H1 (cell line): ENCODE results near the gene HOXD4. TPM values are rescaled to one million over a fixed set of nuclear protein-coding genes. Genes with fewer than 3 reads are reported as not detected.

Experiments used
- CTCF ChIA-PET: fragments of 300-600 bp; sonication (Branson Sonifier 250); formaldehyde crosslinking; loops from one replicate; lab custom pipeline; 2021; ENCODE audit not compliant: partially characterized antibody; lab: Charles Lee
- POLR2A ChIA-PET: fragments of 300-600 bp; sonication (Branson Sonifier 250); formaldehyde crosslinking; loops from one replicate; lab custom pipeline; 2021; ENCODE audit warnings: inconsistent platforms; ENCODE audit not compliant: partially characterized antibody; lab: Charles Lee
- DNase-seq, 2 experiments: peaks; one replicate each; pipeline versions ENCODE4 v3.0.0 to v3.0.0-alpha.2; 2010 to 2022; ENCODE audit warnings: low spot score in 2 of 2, low read depth in 1 of 2, mixed read lengths in 1 of 2
- FAIRE-seq: peaks from 2 replicates; lab custom pipeline; 2011; peaks lifted over from hg19 to GRCh38; lab: Jason Lieb, UNC
- H2AFZ ChIP-seq: 2 replicates; pipeline ENCODE4 v1.8.1; 2012; ENCODE audit warnings: low read length, inconsistent platforms
- H2AK5ac ChIP-seq: 2 replicates; pipeline ENCODE4 v1.6.1; 2013; ENCODE audit warnings: low read depth, low read length
- H2BK120ac ChIP-seq: replicated peaks from 2 replicates; pipeline ENCODE3; 2013; ENCODE audit warnings: low read depth, low read length, inconsistent platforms
- H2BK12ac ChIP-seq: 2 replicates; pipeline ENCODE4 v1.6.1; 2013; ENCODE audit warnings: low read depth, low read length
- H2BK15ac ChIP-seq: 2 replicates; pipeline ENCODE4 v1.6.1; 2013; ENCODE audit warnings: low read length
- H2BK20ac ChIP-seq: 2 replicates; pipeline ENCODE4 v1.6.1; 2013; ENCODE audit warnings: low read length
- H2BK5ac ChIP-seq: 2 replicates; pipeline ENCODE4 v1.6.1; 2013; ENCODE audit warnings: low read depth, low read length
- H3K14ac ChIP-seq: 2 replicates; pipeline ENCODE4 v1.6.1; 2013; ENCODE audit warnings: inconsistent platforms; ENCODE audit not compliant: insufficient read length
- H3K18ac ChIP-seq: 2 replicates; pipeline ENCODE4 v1.6.1; 2013; ENCODE audit warnings: low read length; ENCODE audit errors: extremely low read depth
- H3K23ac ChIP-seq: 2 replicates; pipeline ENCODE4 v1.6.1; 2013; ENCODE audit warnings: inconsistent platforms; ENCODE audit not compliant: insufficient read length
- H3K23me2 ChIP-seq: 2 replicates; pipeline ENCODE4 v1.6.1; 2013; ENCODE audit warnings: low read depth, low read length
- H3K27ac ChIP-seq: 2 replicates; pipeline ENCODE4 v1.6.1; 2011; ENCODE audit warnings: low read depth, low read length, inconsistent platforms
- H3K27me3 ChIP-seq, 4 experiments: replicated peaks in 1 of 4; 1 replicate in 1 of 4; 2 replicates in 3 of 4; pipeline versions ENCODE4 v1.6.1 to v1.8.1; 2011 to 2013; ENCODE audit warnings: low read length in 3 of 4, mild to moderate bottlenecking in 3 of 4, inconsistent platforms in 2 of 4, mixed read lengths in 2 of 4, moderate library complexity in 1 of 4; ENCODE audit not compliant: control insufficient read depth in 3 of 4, insufficient read depth in 3 of 4; ENCODE audit errors: extremely low read depth in 1 of 4
- H3K36me3 ChIP-seq, 4 experiments: 2 replicates each; pipeline versions ENCODE4 v1.6.1 to v1.8.1; 2011 to 2013; ENCODE audit warnings: mild to moderate bottlenecking in 4 of 4, low read length in 3 of 4, moderate library complexity in 2 of 4, control low read depth in 1 of 4, inconsistent platforms in 1 of 4; ENCODE audit not compliant: insufficient read depth in 4 of 4, control insufficient read depth in 2 of 4
- H3K4ac ChIP-seq: replicated peaks from 2 replicates; pipeline ENCODE3; 2013; ENCODE audit warnings: low read length, low read depth, mixed read lengths, inconsistent platforms; ENCODE audit not compliant: insufficient read length
- H3K4me1 ChIP-seq, 4 experiments: replicated peaks in 1 of 4; 1 replicate in 1 of 4; 2 replicates in 3 of 4; pipeline versions ENCODE4 v1.6.1 to v1.8.1; 2011 to 2013; ENCODE audit warnings: low read length in 3 of 4, inconsistent platforms in 2 of 4, mixed read lengths in 1 of 4; ENCODE audit not compliant: insufficient read depth in 4 of 4, control insufficient read depth in 3 of 4
- H3K4me2 ChIP-seq, 2 experiments: 2 replicates each; pipeline versions ENCODE4 v1.6.1 to v1.8.1; 2011 to 2013; ENCODE audit warnings: low read depth in 2 of 2, low read length in 2 of 2, control low read depth in 1 of 2, inconsistent platforms in 1 of 2, mild to moderate bottlenecking in 1 of 2; ENCODE audit not compliant: insufficient read depth in 1 of 2
- H3K4me3 ChIP-seq, 4 experiments: fragments of 200-600, 300-600 bp in 1 of 4; sonication (generic), shearing (Covaris generic), sonication (Bioruptor Twin) in 1 of 4; 2 replicates each; pipeline versions ENCODE4 v1.5.1 to v1.8.1; 2011 to 2016; ENCODE audit warnings: low read length in 4 of 4, low read depth in 3 of 4, control low read depth in 2 of 4, inconsistent platforms in 2 of 4, mild to moderate bottlenecking in 2 of 4, mixed read lengths in 1 of 4, moderate library complexity in 1 of 4; ENCODE audit not compliant: insufficient read depth in 2 of 4; ENCODE audit errors: extremely low read depth in 1 of 4
- H3K56ac ChIP-seq: replicated peaks from 2 replicates; pipeline ENCODE3; 2013; ENCODE audit warnings: low read depth, mild to moderate bottlenecking, mixed read lengths, low read length, inconsistent platforms; ENCODE audit not compliant: insufficient read length
- H3K79me1 ChIP-seq: 2 replicates; pipeline ENCODE4 v1.6.1; 2013; ENCODE audit warnings: low read depth, low read length, control low read depth
- H3K79me2 ChIP-seq, 2 experiments: 2 replicates each; pipeline versions ENCODE4 v1.6.1 to v1.8.1; 2012 to 2013; ENCODE audit warnings: low read length in 2 of 2, mild to moderate bottlenecking in 2 of 2, inconsistent platforms in 1 of 2; ENCODE audit not compliant: insufficient read depth in 2 of 2, control insufficient read depth in 1 of 2
- H3K9ac ChIP-seq, 4 experiments: replicated peaks in 1 of 4; 1 replicate in 1 of 4; 2 replicates in 3 of 4; pipeline versions ENCODE4 v1.6.1 to v1.8.1; 2011 to 2013; ENCODE audit warnings: low read depth in 3 of 4, low read length in 3 of 4, control low read depth in 2 of 4, mild to moderate bottlenecking in 2 of 4, moderate library complexity in 2 of 4, inconsistent platforms in 1 of 4; ENCODE audit errors: extremely low read depth in 1 of 4
- H3K9me3 ChIP-seq, 2 experiments: 2 replicates each; pipeline versions ENCODE4 v1.6.1 to v1.8.1; 2012 to 2013; ENCODE audit warnings: mild to moderate bottlenecking in 2 of 2, moderate library complexity in 2 of 2, control low read depth in 1 of 2, inconsistent platforms in 1 of 2, low read depth in 1 of 2, low read length in 1 of 2, mixed read lengths in 1 of 2; ENCODE audit not compliant: insufficient read depth in 2 of 2
- H4K20me1 ChIP-seq, 2 experiments: replicated peaks in 1 of 2; 2 replicates each; pipeline versions ENCODE3 to v1.8.1; 2011 to 2013; ENCODE audit warnings: inconsistent platforms in 2 of 2, low read length in 2 of 2, mild to moderate bottlenecking in 1 of 2; ENCODE audit not compliant: insufficient read depth in 2 of 2, control insufficient read depth in 1 of 2
- H4K5ac ChIP-seq: 2 replicates; pipeline ENCODE4 v1.6.1; 2013; ENCODE audit warnings: low read length, low read depth, mixed read lengths, inconsistent platforms; ENCODE audit not compliant: insufficient read length
- H4K8ac ChIP-seq: 2 replicates; pipeline ENCODE4 v1.8.0; 2013; ENCODE audit warnings: mild to moderate bottlenecking, moderate library complexity, low read length, inconsistent platforms; ENCODE audit not compliant: insufficient read depth; ENCODE audit errors: extremely low read depth
- H4K91ac ChIP-seq: replicated peaks from 2 replicates; pipeline ENCODE3; 2013; ENCODE audit warnings: low read length, mixed read lengths, inconsistent platforms; ENCODE audit not compliant: insufficient read length
- ASH2L ChIP-seq: fragments of 200-600, 300-600 bp; sonication (generic); IDR thresholded peaks from one replicate; pipeline ENCODE4 v1.7.1; 2017; ENCODE audit warnings: low read length
- CEBPB ChIP-seq: IDR thresholded peaks from 2 replicates; pipeline ENCODE4 v1.6.1; 2012; ENCODE audit warnings: low read depth, low read length
- CTBP2 ChIP-seq: IDR thresholded peaks from 2 replicates; pipeline ENCODE4 v1.7.0; 2011; ENCODE audit warnings: borderline replicate concordance, mild to moderate bottlenecking, moderate library complexity, mixed read lengths, low read length; ENCODE audit not compliant: insufficient read depth, insufficient read length
- EP300 ChIP-seq, 2 experiments: IDR thresholded peaks; 1 replicate in 1 of 2; 2 replicates in 1 of 2; pipeline ENCODE4 v1.6.1; 2011 to 2012; ENCODE audit warnings: low read depth in 2 of 2, low read length in 2 of 2, mild to moderate bottlenecking in 2 of 2, borderline replicate concordance in 1 of 2, inconsistent platforms in 1 of 2, moderate library complexity in 1 of 2
- FOSL1 ChIP-seq: IDR thresholded peaks from 2 replicates; pipeline ENCODE4 v1.6.1; 2011; ENCODE audit warnings: mild to moderate bottlenecking, low read depth, low read length, moderate library complexity; ENCODE audit not compliant: insufficient read depth
- MAFK ChIP-seq: IDR thresholded peaks from 2 replicates; pipeline ENCODE4 v1.6.1; 2012; ENCODE audit warnings: low read depth, mild to moderate bottlenecking, improper control_type of control experiment, low read length
- RAD21 ChIP-seq, 2 experiments: IDR thresholded peaks in 1 of 2; conservative IDR thresholded peaks in 1 of 2; 2 replicates each; pipeline ENCODE4 v1.6.1; 2011; ENCODE audit warnings: low read depth in 2 of 2, low read length in 2 of 2, improper control_type of control experiment in 1 of 2, inconsistent platforms in 1 of 2, mild to moderate bottlenecking in 1 of 2, moderate library complexity in 1 of 2
- RNF2 ChIP-seq: fragments of 200-900, 300-1000 bp; sonication (generic); IDR thresholded peaks from 2 replicates; pipeline ENCODE4 v1.7.1; 2016; ENCODE audit warnings: borderline replicate concordance, low read depth, mild to moderate bottlenecking, antibody characterized with exemption, low read length; ENCODE audit not compliant: poor library complexity, severe bottlenecking; ENCODE audit errors: missing control alignments
- SUZ12 ChIP-seq: fragments of 200-600 bp; sonication (generic); IDR thresholded peaks from 2 replicates; pipeline ENCODE4 v1.6.1; 2012; ENCODE audit warnings: mild to moderate bottlenecking, inconsistent platforms, low read length, moderate library complexity, mixed read lengths
- YY1 ChIP-seq: IDR thresholded peaks from 2 replicates; pipeline ENCODE4 v1.6.1; 2011; ENCODE audit warnings: low read depth, mild to moderate bottlenecking, low read length
- WGBS, 2 experiments: shearing (Covaris generic) in 1 of 2; methylation state at CpG; one replicate each; pipeline versions ENCODE4 v1.1.6 to v1.1.7; 2013 to 2015; ENCODE audit warnings: low lambda C conversion rate in 2 of 2, mixed read lengths in 2 of 2, inconsistent platforms in 1 of 2, low coverage in 1 of 2, missing lambda C conversion rate in 1 of 2; ENCODE audit not compliant: insufficient replicate concordance in 2 of 2, insufficient coverage in 1 of 2, insufficient read length in 1 of 2; ENCODE audit errors: extremely low coverage in 1 of 2, missing lambda C conversion rate in 1 of 2; 5-methylcytosine and 5-hydroxymethylcytosine counted together
- polyA plus RNA-seq, 7 experiments: library from polyadenylated mRNA; depleted of rRNA in 3 of 7; stranded (reverse) in 5 of 7; unstranded in 2 of 7; fragments of >200 nt in 5 of 7; fragments of 200-250 nt in 2 of 7; gene quantifications; 1 replicate in 5 of 7; 2 replicates in 1 of 7; 4 replicates in 1 of 7; pipeline versions ENCODE4 v1.2.1 to v1.2.3, GENCODE V29; 2011 to 2013; ENCODE audit warnings: missing spikeins in 2 of 7, mixed read lengths in 2 of 7
- total RNA-seq: library from RNA; stranded (reverse); fragmentation: NEBNext Ultra II Directional; extraction: Animal tissue kit (Norgen Biotek cat#: 25700); gene quantifications from 2 replicates; pipeline ENCODE4 v1.2.1, GENCODE V29; 2021

HOXD4 gene
- total and polyA plus RNA-seq, 2 of the 8 experiments (the other 6 are each of a cell fraction or from before 2014, with no cell fraction given), result not detected

DNA sequence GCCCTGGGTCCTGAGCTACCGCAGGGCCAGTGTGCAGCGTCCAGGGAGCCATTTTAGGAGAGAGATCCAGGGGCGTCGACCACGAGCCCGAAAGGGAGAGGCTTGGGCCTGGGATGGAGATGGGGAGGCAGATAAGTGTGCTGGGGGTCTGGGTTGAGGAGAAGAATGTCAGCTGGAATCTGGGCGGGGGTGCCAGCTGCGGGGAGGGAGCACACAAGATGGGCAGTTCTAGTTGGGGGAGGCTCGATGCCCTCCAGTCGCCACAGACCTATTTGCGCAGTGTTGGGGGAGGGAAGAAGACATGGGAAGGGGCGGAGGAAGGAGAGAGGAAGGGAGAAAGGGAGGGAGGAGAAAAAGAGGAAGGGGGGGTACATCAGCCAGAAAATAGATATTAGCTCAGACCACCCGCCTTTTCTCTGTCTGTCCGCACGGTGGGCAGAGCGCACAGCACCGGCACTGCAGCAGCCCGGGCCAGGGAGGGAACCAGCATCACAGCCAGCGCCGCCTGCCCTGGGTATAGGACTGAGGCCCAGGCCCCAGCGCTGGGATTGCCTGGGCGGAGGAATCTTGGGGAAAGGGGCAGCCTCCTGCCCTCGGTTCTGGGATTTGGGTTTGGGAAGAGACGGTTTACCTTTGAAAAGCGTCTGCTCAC is 46.1 kb upstream of the HOXD4 start:
- Histone ChIP-seq H2AFZ (no peak overlapping the region), H3K23me2 (0 out of 2 replicates have a peak, but pooled peaks cover 2% of the 10 kb centered on the region), H3K36me3 (peaks cover 0 to 4% (median 0%) of the 10 kb centered on the region in 4 experiments; a peak in 1 of 8 replicates), H3K14ac (no peak overlapping the region), H3K9ac (no peak overlapping the region), H3K4me2 (peak overlapping the region; percentile 42 to 62; a peak in 3 of 4 replicates), H3K9me3 (no peaks in the 10 kb centered on the region), H2BK120ac (no peak overlapping the region), H3K79me2 (no peaks in the 10 kb centered on the region), H2BK12ac (peak overlapping the region; percentile 94; the same call in 1 of the 2 replicates), H2AK5ac (no peak overlapping the region), H3K27me3 (peaks cover 98 to 99% (median 99%) of the 10 kb centered on the region in 4 experiments), H2BK15ac (peak overlapping the region; percentile 88; the same call in 1 of the 2 replicates), H4K8ac (peak overlapping the region; percentile 79; the same call in 1 of the 2 replicates), H3K4me3 (peak overlapping the region in 1 of 4 experiments; percentile 50; a peak in 2 of 8 replicates), H3K79me1 (no peaks in the 10 kb centered on the region), H3K56ac (no peak overlapping the region), H3K4me1 (peaks cover 0 to 24% (median 13%) of the 10 kb centered on the region in 4 experiments; a peak in 5 of 7 replicates), H3K18ac (no peak overlapping the region; the same call in none of the 2 replicates), H3K27ac (no peak overlapping the region), H3K4ac (no peak overlapping the region), H4K91ac (no peak overlapping the region), H4K20me1 (peaks cover 12 to 47% of the 10 kb centered on the region in 2 experiments), H2BK5ac (0 out of 2 replicates have a peak overlapping the region, but pooled peaks have one; percentile 24), H3K23ac (no peak overlapping the region), H2BK20ac (no peak overlapping the region), H4K5ac (no peak overlapping the region)
- DNase-seq (peak in 1 of 2 experiments; percentile 67), FAIRE-seq (no peak)
- 4% methylated on average over 23 of the region's 25 CpGs; no CpG with 5 or more reads in 1 of the 2 experiments for WGBS, 2 experiments
- ChIA-PET POLR2A (interaction anchor here (0.6 to 2.5 kb wide), 6 partner anchors 8 to 82 kb away, joined by 3 to 12 read pairs (median 4); no protein-coding TSS in a partner anchor), CTCF (interaction anchor here (0.6 to 4.6 kb wide), 12 partner anchors 8 to 1923 kb away, joined by 3 to 20 read pairs (median 7); partner anchors contain the start of gene HOXD10)
- TF ChIP-seq CEBPB, result no peak
- no peak for TF ChIP-seq FOSL1
- TF ChIP-seq RAD21 (IDR thresholded peaks at IDR 0.05 in 1 of 2, conservative IDR thresholded peaks at IDR 0.05 in 1 of 2; ENCODE audit: low read depth in 2 of 2, low read length in 2 of 2), result no peak
- peak; percentile 62 for TF ChIP-seq ASH2L
- peak; percentile 61 for TF ChIP-seq CTBP2
- no peak for TF ChIP-seq MAFK
- no peak for TF ChIP-seq EP300 (IDR thresholded peaks at IDR 0.05; ENCODE audit: borderline replicate concordance in 1 of 2, low read depth in 2 of 2, low read length in 2 of 2)
- TF ChIP-seq SUZ12, result peak; percentile 68
- TF ChIP-seq RNF2, result peak; percentile 63
- 0 out of 2 replicates have a peak, but pooled peaks have one; percentile 52 for TF ChIP-seq YY1
